Psoas muscle (tissue), 8 donors: ENCODE data around the gene MAGI1. TPM values are rescaled to one million over a fixed set of nuclear protein-coding genes. Genes with fewer than 3 reads are reported as not detected.
"Not testable (repeated sequence)": the region's sequence is repeated elsewhere in the genome, so short reads cannot be mapped to it uniquely, and the experiment has no call there.

ENCODE experiments used
- ATAC-seq, 4 donors: fragments of 200-7000 bp; cut with Tn5 transposase; one replicate each; pipeline ENCODE4 v1.9.1; 2020; ENCODE audit warnings: moderate library complexity in 3 of 4, mild to moderate bottlenecking in 2 of 4
- DNase-seq, 2 donors: peaks; one replicate each; pipeline ENCODE4 v3.0.0-alpha.2; 2020
- H3K27ac ChIP-seq: fragments of 200-600 bp; one replicate; pipeline ENCODE4 v1.8.0; 2022
- H3K27me3 ChIP-seq, 3 donors: fragments of 200-600 bp in 1 of 3; one replicate each; pipeline versions ENCODE4 v1.6.1 to v1.8.0; 2013 to 2022; ENCODE audit warnings: low read length in 2 of 3, mild to moderate bottlenecking in 2 of 3, moderate library complexity in 1 of 3; ENCODE audit not compliant: insufficient read depth in 3 of 3
- H3K36me3 ChIP-seq, 2 donors: fragments of 200-600 bp in 1 of 2; one replicate each; pipeline versions ENCODE4 v1.6.1 to v1.8.0; 2013 to 2022; ENCODE audit warnings: low read depth in 1 of 2, mild to moderate bottlenecking in 1 of 2, moderate library complexity in 1 of 2; ENCODE audit not compliant: insufficient read depth in 1 of 2
- H3K4me1 ChIP-seq: fragments of 200-600 bp; one replicate; pipeline ENCODE4 v1.8.0; 2022
- H3K4me3 ChIP-seq: fragments of 200-600 bp; one replicate; pipeline ENCODE4 v1.8.0; 2022; ENCODE audit warnings: mild to moderate bottlenecking
- H3K9me3 ChIP-seq: fragments of 200-600 bp; one replicate; pipeline ENCODE4 v1.8.0; 2022
- CTCF ChIP-seq: fragments of 200-600 bp; IDR thresholded peaks from one replicate; pipeline ENCODE4 v1.8.0; 2022; ENCODE audit warnings: antibody characterized with exemption
- WGBS, 3 donors: extraction: QIAGEN DNeasy Blood & Tissue Kit; methylation state at CpG; one replicate each; pipeline versions ENCODE4 v1.1.6 to v1.1.7; 2013; 5-methylcytosine and 5-hydroxymethylcytosine counted together
- intact Hi-C, 2 donors: fragments of 100-400 bp; cut with DNase I; formaldehyde crosslinking; loops; one replicate each; pipeline versions ENCODE4 v1.11.0 to v1.14.2; 2022
- polyA plus RNA-seq, 3 donors: library from polyadenylated mRNA; stranded (reverse); fragments of 200-250 nt; gene quantifications; one replicate each; pipeline ENCODE4 v1.2.3, GENCODE V29; 2013
- total RNA-seq, 4 donors: library from RNA; stranded (reverse); fragmentation: NEBNext Ultra II Directional in 2 of 4; extraction: Animal tissue kit (Norgen Biotek cat#: 25700) in 2 of 4; gene quantifications; one replicate each; pipeline versions ENCODE4 v1.2.1 to v1.2.4, GENCODE V29; 2021 to 2023
- donor health status: healthy with polysubstance abuse.
- donor health status: DM: no; HTN: no; CAD: no; lungs with moderate emphysema.
- donor health status: Bipolar disorder and iron deficiency.
- donor health status: healthy.
- donor health status: DM: yes; HTN: yes; CAD: no.
- donor health status: DM: no; HTN: no; CAD: no.
- donor health status: DM: no; HTN: no; CAD: no.
- donor health status: DM: yes; HTN: yes; CAD: no.

Gene MAGI1
- total and polyA plus RNA-seq, 7 donors: 4.5 to 8.1 (median 6.3) TPM

GRCh38 chr3:65728138-65728537 is 310.6 kb downstream of the MAGI1 start:
- Histone ChIP-seq H3K36me3 (no peaks in the 10 kb centered on the region), H3K4me3 (no peak overlapping the region), H3K27me3 (no peaks in the 10 kb centered on the region), H3K27ac (no peak overlapping the region), H3K9me3 (no peaks in the 10 kb centered on the region), H3K4me1 (peaks cover 10% of the 10 kb centered on the region)
- TF ChIP-seq CTCF: no peak
- intact Hi-C loops: no loop called here
- DNase-seq (no peak), ATAC-seq (no peak)
- 54 to 67% (median 63%) methylated on average over 2 of the region's 2 CpGs for WGBS, 3 donors

GRCh38 chr3:65723985-65724384 is 314.7 kb downstream of the MAGI1 start:
- H3K9me3 ChIP-seq: no peaks in the 10 kb centered on the region
- H3K4me3 ChIP-seq: no peak overlapping the region
- WGBS, 3 donors: 71 to 80% (median 74%) methylated on average over 1 of the region's 1 CpG
- intact Hi-C loops: no loop called here
- H3K27ac ChIP-seq: no peak overlapping the region
- no peaks in the 10 kb centered on the region for H3K4me1 ChIP-seq
- no peak for ATAC-seq
- no peaks in the 10 kb centered on the region for H3K27me3 ChIP-seq
- H3K36me3 ChIP-seq: no peaks in the 10 kb centered on the region
- DNase-seq: no peak
- TF ChIP-seq CTCF: no peak

- ATAC-seq: no peak
- intact Hi-C loops: no loop called here
- DNase-seq: no peak
- Histone ChIP-seq H3K27ac (no peak overlapping the region), H3K36me3 (no peaks in the 10 kb centered on the region), H3K9me3 (no peaks in the 10 kb centered on the region), H3K27me3 (no peaks in the 10 kb centered on the region), H3K4me1 (no peaks in the 10 kb centered on the region), H3K4me3 (no peak overlapping the region)
- WGBS, 3 donors: 90 to 95% (median 93%) methylated on average over 3 of the region's 3 CpGs
- no peak for TF ChIP-seq CTCF
Observed at GRCh38 chr3:65723011-65723410, 315.7 kb downstream of the MAGI1 start.

GRCh38 chr3:65720989-65721737 is 317.6 kb downstream of the MAGI1 start:
- no peak for ATAC-seq
- WGBS, 3 donors: 90 to 93% (median 91%) methylated on average over 4 of the region's 4 CpGs

GRCh38 chr3:65719639-65720038 is 319.1 kb downstream of the MAGI1 start:
- H3K27me3 ChIP-seq, H3K4me1 ChIP-seq, H3K9me3 ChIP-seq, H3K36me3 ChIP-seq, H3K27ac ChIP-seq, intact Hi-C loops, DNase-seq, H3K4me3 ChIP-seq: not testable (repeated sequence)
- WGBS, 3 donors: 97 to 100% (median 100%) methylated on average over 1 of the region's 1 CpG
- ATAC-seq: peak in 2 of 4 donors; percentile 34 to 40

More at GRCh38 chr3:65720989-65721737, 317.6 kb downstream of the MAGI1 start:
- no peak overlapping the region for H3K4me3 ChIP-seq
- H3K27ac ChIP-seq: no peak overlapping the region
- no peaks in the 10 kb centered on the region for H3K27me3 ChIP-seq
- DNase-seq: no peak
- H3K9me3 ChIP-seq: no peaks in the 10 kb centered on the region
- no peaks in the 10 kb centered on the region for H3K4me1 ChIP-seq
- no peak for TF ChIP-seq CTCF
- no peaks in the 10 kb centered on the region for H3K36me3 ChIP-seq
- intact Hi-C loops: no loop called here
